Measurements from ENCODE around the gene UMODL1. TPM values are rescaled to one million over a fixed set of nuclear protein-coding genes. Genes with fewer than 3 reads are reported as not detected.

Gene UMODL1
- total and polyA plus RNA-seq, 2 donors (not counting 3 experiments of a cell fraction or from before 2014, with no cell fraction given), result not detected

DNA sequence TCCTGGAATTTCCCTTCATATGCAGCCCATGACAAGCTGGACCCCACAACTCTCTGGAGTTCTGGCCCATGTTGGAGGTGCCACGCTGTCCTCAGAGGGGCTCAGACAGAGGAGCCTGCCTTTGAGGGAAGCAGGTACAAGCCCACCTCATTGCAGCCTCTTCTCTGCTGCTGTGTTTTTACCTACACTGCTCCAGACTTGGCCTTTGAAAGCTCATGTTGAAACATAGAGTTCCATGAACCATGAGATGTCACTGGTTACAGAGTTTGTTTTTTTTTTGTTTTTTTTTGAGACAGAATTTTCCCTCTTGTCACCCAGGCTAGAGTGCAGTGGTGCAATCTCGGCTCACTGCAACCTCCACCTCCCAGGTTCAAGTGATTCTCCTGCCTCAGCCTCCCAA is 38.9 kb upstream of the UMODL1 start:
- dilution Hi-C loops (cut with MboI; ENCODE audit: extremely low pct_ligation_motif_present, low sequenced_read_pairs) (no loop called here), intact Hi-C loops (cut with micrococcal nuclease) (no loop called here)
- H4K20me1 ChIP-seq (replicated peaks; ENCODE audit: control insufficient read depth, extremely low read depth, insufficient read depth, low read length), result no peaks in the 10 kb centered on the region
- no peak overlapping the region for H3K4me3 ChIP-seq (replicated peaks in 1 of 3; ENCODE audit: insufficient read depth in 1 of 3, low read depth in 1 of 3, low read length in 3 of 3)
- no TSS peak for BruUV-seq (replicated peaks)
- no peaks in the 10 kb centered on the region for H3K36me3 ChIP-seq (ENCODE audit: control insufficient read depth in 2 of 2, extremely low read depth in 1 of 2, insufficient read depth in 2 of 2, low read length in 2 of 2)
- peaks cover 0 to 7% of the 10 kb centered on the region in 2 experiments for H3K27me3 ChIP-seq (ENCODE audit: control insufficient read depth in 2 of 2, insufficient read depth in 2 of 2, low read length in 2 of 2)
- H3K9me1 ChIP-seq (replicated peaks; ENCODE audit: control insufficient read depth, extremely low read depth, insufficient read depth, low read length), result no peaks in the 10 kb centered on the region
- no peak overlapping the region for H3K4me2 ChIP-seq (ENCODE audit: insufficient read depth, low read length)
- FAIRE-seq (no peak), DNase-seq (ENCODE audit: low read depth, low spot score) (no peak)
- H3K79me2 ChIP-seq (ENCODE audit: control insufficient read depth, insufficient read depth, low read length), result no peaks in the 10 kb centered on the region
- POLR2A ChIA-PET, result no interaction called here
- CTCF ChIA-PET, result no interaction called here
- H3K4me1 ChIP-seq (ENCODE audit: control insufficient read depth, extremely low read depth, insufficient read depth, low read length), result no peaks in the 10 kb centered on the region
- TF ChIP-seq JUN (IDR thresholded peaks at IDR 0.05; ENCODE audit: borderline replicate concordance, insufficient read depth, insufficient read length, low read depth), result no peak
- TF ChIP-seq, protein P1, sequence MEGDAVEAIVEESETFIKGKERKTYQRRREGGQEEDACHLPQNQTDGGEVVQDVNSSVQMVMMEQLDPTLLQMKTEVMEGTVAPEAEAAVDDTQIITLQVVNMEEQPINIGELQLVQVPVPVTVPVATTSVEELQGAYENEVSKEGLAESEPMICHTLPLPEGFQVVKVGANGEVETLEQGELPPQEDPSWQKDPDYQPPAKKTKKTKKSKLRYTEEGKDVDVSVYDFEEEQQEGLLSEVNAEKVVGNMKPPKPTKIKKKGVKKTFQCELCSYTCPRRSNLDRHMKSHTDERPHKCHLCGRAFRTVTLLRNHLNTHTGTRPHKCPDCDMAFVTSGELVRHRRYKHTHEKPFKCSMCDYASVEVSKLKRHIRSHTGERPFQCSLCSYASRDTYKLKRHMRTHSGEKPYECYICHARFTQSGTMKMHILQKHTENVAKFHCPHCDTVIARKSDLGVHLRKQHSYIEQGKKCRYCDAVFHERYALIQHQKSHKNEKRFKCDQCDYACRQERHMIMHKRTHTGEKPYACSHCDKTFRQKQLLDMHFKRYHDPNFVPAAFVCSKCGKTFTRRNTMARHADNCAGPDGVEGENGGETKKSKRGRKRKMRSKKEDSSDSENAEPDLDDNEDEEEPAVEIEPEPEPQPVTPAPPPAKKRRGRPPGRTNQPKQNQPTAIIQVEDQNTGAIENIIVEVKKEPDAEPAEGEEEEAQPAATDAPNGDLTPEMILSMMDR (IDR thresholded peaks at IDR 0.05; ENCODE audit: extremely low read depth in 1 of 2, insufficient read depth in 1 of 2, low read depth in 1 of 2, low read length in 2 of 2), result no peak
- TF ChIP-seq MYC (IDR thresholded peaks at IDR 0.05; ENCODE audit: low read depth, low read length), result no peak
- no peak for TF ChIP-seq EZH2 (IDR thresholded peaks at IDR 0.05; ENCODE audit: borderline replicate concordance, low read depth, low read length, severe bottlenecking)
- TF ChIP-seq, protein P2, sequence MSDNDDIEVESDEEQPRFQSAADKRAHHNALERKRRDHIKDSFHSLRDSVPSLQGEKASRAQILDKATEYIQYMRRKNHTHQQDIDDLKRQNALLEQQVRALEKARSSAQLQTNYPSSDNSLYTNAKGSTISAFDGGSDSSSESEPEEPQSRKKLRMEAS (IDR thresholded peaks at IDR 0.05; ENCODE audit: insufficient read depth, insufficient read length), result no peak
- no peak for TF ChIP-seq POLR2A (IDR thresholded peaks at IDR 0.05; ENCODE audit: low read depth, low read length)
- no peak for TF ChIP-seq POLR2AphosphoS5 (IDR thresholded peaks at IDR 0.05; ENCODE audit: insufficient read depth, low read depth, low read length)
- no peak for TF ChIP-seq GATA2 (IDR thresholded peaks at IDR 0.05; ENCODE audit: insufficient read depth, insufficient read length, low read depth, low read length)
- TF ChIP-seq FOS (IDR thresholded peaks at IDR 0.05; ENCODE audit: borderline replicate concordance, insufficient read depth, low read length), result no peak
- H2AFZ ChIP-seq (ENCODE audit: low read depth, low read length), result no peak overlapping the region
- H3K27ac ChIP-seq (ENCODE audit: insufficient read depth, low read depth, low read length), result no peak overlapping the region
- no peaks in the 10 kb centered on the region for H3K9me3 ChIP-seq (replicated peaks; ENCODE audit: control insufficient read depth, insufficient read depth, low read length)
- no peak overlapping the region for H3K9ac ChIP-seq (replicated peaks; ENCODE audit: extremely low read depth, insufficient read depth, low read length)

Data from endothelial cell of umbilical vein (primary cell).